Endometrium (tissue), 2 donors: ENCODE data around the gene SIL1.
"Not testable (repeated sequence)": the region's sequence is repeated elsewhere in the genome, so short reads cannot be mapped to it uniquely, and the experiment has no call there.

Experiments
- FAIRE-seq: peaks from 2 replicates; lab custom pipeline; 2012; peaks lifted over from hg19 to GRCh38; lab: Jason Lieb, UNC
- donor health status: control.
- donor health status: control.

Gene SIL1

GRCh38 chr5:139197710-139198669, at the start of gene SIL1:
Gene SIL1, minus strand, starts transcription at chr5:139198368. Its CDS starts 70,525 bp downstream, at chr5:139127843.
- no peak for FAIRE-seq

DNA sequence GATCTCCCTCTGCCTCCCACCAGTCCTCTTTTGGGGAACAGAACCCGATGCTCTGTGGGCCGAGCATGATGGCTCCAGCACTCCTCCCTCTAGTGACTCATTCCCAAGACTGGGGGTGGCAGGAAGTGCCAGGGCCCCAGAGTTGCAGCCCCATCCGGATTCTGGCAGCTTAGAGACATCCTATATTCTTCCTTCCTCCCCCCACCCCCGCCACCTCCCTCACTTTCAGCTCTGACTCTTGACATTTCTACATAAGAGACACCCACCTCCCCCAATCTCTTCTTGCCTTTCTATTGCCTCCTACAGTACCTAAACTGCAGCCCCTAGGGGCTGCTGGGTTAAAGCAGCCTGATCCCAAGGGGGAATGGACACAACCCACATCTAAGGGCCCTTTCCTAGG, 48.2 kb upstream of the SIL1 start:
- FAIRE-seq, result no peak

- no peak for FAIRE-seq
Measured at GRCh38 chr5:139245637-139246339, 47.6 kb upstream of the SIL1 start.

DNA sequence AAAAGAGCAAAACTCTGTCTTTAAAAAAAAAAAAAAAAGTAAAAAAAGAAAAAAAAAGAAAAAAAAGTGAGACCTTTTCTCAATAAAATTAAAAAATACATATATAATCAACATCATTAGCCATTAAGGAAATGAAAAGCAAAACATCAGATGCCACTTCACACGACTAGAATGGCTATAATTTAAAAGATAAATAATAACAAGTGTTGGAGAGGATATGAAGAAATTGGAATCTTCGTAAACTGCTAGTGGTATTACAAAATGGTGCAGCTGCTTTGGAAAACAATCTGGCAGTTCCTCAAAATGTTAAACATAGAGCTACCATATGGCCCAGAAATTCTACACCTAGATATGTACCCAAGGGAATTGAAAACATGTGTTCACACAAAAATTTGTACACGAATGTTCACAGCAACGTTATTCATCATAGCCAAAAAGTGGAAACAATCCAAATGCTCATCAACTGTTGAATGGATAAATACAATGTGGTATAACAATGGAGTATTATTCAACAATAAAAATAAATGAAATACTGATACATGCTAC, 45.3 kb upstream of the SIL1 start:
- no peak for FAIRE-seq

DNA sequence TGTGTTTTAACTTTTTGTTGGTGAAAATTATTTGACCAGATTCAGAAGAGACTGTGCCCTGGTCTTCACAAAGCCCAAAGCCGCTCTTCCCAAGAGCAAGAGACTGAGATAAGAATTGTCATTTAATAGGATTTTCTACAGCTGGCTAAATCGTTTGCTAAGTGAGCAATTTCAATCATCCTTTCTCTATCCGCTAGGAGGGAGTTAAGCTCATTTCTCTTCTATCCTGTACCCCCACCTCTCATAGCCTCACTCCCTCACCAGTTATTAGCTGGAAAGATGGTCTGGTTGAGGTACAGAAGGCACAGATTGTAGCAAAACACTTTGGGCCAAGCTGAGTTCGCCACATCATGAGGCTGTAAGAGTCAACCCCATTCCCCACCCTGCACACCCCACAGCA, 43.0 kb upstream of the SIL1 start:
- no peak for FAIRE-seq

DNA sequence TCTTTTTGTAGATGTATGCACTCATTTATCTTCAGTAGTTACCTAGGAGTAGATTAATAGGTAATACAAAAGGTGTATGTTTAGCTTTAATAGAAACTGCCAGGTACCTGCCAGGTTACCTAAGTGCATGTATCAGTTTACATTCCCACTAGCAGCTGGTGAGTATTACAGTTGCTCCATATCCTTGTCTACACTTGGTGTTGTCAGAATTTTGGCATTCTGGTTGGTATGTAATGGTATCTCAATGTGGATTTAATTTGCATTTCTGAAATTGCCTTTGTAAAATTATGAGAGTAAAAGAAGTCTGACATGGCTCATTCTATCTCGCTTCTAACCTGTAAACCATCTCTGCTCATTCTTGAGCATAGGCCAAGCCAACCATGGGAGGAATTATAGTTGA, 38.3 kb upstream of the SIL1 start:
- no peak for FAIRE-seq

GRCh38 chr5:139232147-139232724, 34.1 kb upstream of the SIL1 start:
- FAIRE-seq, result no peak

DNA sequence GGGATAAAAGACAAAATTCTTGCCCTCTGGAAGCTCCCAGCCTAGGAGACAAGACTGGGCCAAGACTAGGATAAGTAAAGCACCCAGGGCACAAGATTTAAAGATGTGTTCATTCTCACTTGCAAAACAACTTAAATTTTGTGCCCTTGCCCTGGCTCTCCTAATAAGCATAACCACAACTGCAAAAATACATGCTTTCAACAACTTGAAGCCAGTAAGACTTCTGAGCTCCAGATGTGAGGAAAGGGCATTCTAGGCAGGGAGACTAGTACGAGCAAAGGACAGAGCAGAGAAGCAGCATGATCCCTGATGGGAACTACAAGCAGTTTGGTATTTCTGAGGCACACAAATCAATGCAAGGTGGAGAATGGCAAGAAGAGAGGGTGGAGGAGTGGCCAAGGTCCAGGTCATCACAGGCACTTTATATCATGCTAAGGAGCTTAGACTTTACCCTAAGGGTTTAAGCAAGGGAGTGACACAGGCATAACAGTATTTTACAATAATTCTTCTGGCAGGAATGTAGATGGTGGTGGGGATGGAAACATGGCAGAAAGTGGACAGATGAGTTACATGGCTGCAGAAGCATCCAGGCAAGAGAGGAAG, 30.1 kb upstream of the SIL1 start:
- no peak for FAIRE-seq

GRCh38 chr5:139226131-139226530, 28.0 kb upstream of the SIL1 start:
- no peak for FAIRE-seq

GRCh38 chr5:139223481-139223880, 25.3 kb upstream of the SIL1 start:
- no peak for FAIRE-seq

DNA sequence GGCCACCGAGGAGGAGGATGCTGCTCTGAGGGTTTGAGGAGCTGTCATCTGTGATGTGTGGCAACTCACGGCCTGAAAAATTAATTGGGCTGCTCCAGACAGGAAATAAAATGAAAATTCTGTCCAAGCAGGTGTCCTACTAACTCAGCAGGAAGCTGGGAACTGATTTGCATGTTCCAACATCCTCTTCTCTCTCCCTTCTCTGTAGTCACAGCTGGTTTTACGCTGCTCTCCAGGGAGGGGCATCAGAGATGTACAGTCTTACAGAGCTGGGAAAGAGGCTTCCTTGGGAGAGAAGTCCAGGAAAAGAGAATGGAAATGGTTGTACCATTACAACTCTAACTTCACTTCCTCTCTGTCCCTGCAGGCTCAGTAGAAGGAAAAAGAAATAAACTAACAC, 24.2 kb upstream of the SIL1 start:
- no peak for FAIRE-seq

- FAIRE-seq, result not testable (repeated sequence)
Measured at GRCh38 chr5:139218038-139218437, 19.9 kb upstream of the SIL1 start.

GRCh38 chr5:139215107-139215975, 17.2 kb upstream of the SIL1 start:
- no peak for FAIRE-seq

- FAIRE-seq, result no peak
Measured at GRCh38 chr5:139214646-139215045, 16.5 kb upstream of the SIL1 start.

DNA sequence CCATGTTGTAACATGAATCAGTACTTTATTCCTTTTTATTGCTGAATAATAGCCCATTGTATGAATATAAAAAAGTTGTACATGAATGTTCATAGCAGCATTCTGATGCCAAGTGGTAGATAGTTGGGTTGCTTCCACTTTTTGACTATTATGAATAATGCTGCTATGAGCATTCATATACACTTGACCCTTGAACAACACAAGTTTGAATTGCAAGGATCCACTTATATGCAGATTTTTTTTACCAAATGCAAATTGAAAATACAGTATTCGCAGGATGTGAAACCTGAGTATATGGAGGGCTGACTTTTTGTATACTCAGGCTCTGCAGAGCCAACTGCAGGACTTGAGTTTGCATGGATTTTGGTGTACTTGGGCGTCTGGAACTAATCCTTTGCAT, 14.7 kb upstream of the SIL1 start:
- no peak for FAIRE-seq

DNA sequence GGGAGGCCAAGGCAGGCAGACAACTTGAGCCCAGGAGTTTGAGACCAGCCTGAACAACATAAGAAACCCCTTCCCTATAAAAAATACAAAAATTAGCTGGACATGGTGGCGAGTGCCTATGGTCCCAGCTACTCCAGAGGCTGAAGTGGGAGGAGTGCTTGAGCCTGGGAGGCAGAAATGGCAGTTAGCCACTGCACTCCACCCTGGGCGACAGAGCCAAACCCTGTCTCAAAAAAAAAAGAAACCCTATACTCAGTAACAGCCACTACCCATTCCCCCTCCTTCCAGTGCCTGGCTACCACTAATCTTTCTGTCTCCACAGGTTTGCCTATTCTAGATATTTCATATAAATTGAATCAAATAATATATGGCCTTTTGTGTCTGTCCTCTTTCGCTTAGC, 14.3 kb upstream of the SIL1 start:
- FAIRE-seq, result no peak

GRCh38 chr5:139210585-139210984, 12.4 kb upstream of the SIL1 start:
- no peak for FAIRE-seq

DNA sequence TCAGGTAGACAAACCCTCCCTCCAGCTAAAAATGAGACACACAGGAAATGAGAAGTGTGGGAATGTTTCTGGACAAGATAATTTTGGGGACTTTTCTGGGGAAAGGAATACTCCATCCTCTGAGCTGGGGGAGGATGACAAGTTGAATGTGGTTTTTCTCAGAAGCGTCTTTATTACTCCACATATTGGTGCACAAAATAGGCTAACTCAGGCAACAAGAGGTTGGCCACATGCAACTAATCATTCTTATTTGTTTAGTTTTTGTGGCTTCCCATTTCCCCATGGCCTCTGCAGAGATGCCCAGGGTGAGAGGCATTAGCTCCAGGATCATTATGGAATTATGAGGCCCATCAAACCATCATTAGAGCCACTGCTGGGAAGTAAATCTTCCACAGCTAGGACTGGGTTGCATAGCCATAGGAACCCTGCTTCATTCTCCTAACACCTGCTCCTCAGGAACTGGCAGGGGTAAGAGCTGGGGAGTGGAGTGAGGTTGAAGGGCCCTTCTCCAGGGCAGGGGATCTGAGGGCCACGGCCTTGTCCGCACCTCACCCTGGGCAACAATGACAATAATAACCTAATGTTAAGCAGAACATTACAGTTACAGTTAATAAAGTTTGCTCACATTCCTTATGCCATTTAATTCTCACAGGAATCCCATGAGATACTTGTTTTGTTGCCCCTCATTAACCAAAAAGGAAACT, 9.3 kb upstream of the SIL1 start:
- FAIRE-seq, result no peak

GRCh38 chr5:139205586-139205985, 7.4 kb upstream of the SIL1 start:
- no peak for FAIRE-seq

DNA sequence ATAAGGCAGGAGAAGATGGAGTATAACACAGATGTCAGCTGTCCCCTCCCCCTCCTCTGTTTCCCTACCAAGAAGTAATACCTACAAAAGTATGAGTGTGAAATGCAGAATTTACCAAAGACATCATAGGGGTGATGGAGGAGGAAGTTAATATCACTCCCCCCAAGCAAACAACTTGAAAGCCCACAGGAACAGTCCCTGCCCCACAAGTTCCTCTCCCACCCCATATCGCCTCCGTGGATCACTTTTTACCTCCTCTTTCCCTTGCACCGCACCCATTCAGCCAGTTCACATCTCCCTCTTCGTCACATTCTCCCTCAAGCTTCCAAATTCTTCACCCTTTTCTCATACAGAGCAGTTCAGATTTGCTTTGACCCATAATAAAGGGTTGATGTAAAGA, 7.0 kb upstream of the SIL1 start:
- no peak for FAIRE-seq

DNA sequence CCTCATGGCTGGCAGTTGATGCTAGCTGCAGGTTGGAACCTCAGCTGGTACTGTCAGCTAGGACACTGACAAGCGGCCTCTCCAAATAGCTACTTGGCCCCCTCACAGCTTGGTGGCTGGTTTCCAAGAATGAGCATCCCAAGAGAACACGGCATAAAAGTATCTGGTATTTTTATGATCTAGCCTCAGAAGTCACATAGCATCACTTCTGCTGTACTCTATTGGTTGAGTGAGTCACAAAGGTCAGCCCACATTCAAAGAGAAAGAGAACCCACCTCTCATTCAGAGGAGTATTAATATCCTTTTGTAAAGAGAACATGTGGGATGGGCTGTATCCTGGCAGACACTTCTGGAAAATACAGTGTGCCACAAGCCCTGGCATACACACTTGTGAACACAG, 6.0 kb upstream of the SIL1 start:
- FAIRE-seq, result no peak
